Thoracic aorta (tissue), 2 donors: ENCODE data around the gene CCDC74B. TPM values are rescaled to one million over a fixed set of nuclear protein-coding genes. Genes with fewer than 3 reads are reported as not detected.
"Not testable (repeated sequence)": the region's sequence is repeated elsewhere in the genome, so short reads cannot be mapped to it uniquely, and the experiment has no call there.

Experiments used
- ATAC-seq: fragments of 150-250 bp; one replicate; pipeline ENCODE4 v1.8.0; 2017; ENCODE audit warnings: low read depth; ENCODE audit not compliant: insufficient number of reproducible peaks, low FRiP score
- DNase-seq: peaks from one replicate; pipeline ENCODE4 v3.0.0-alpha.2; 2020; ENCODE audit warnings: low spot score
- H3K27ac ChIP-seq, 2 donors: fragments of 200-600 bp; sonication (generic); 1 replicate in 1 of 2; 2 replicates in 1 of 2; pipeline ENCODE4 v1.5.1; 2016; ENCODE audit warnings: mild to moderate bottlenecking in 2 of 2, moderate library complexity in 2 of 2
- H3K27me3 ChIP-seq: fragments of 200-600 bp; sonication (generic); replicated peaks from 2 replicates; pipeline ENCODE4 v1.6.0; 2016; ENCODE audit warnings: mild to moderate bottlenecking; ENCODE audit not compliant: insufficient read depth
- H3K36me3 ChIP-seq: fragments of 200-600 bp; sonication (generic); one replicate; pipeline ENCODE4 v1.5.1; 2016
- H3K4me1 ChIP-seq, 2 donors: fragments of 200-600 bp; sonication (generic); 1 replicate in 1 of 2; 2 replicates in 1 of 2; pipeline versions ENCODE4 v1.5.1 to v1.6.0; 2016; ENCODE audit warnings: low read depth in 2 of 2, mild to moderate bottlenecking in 1 of 2; ENCODE audit not compliant: control insufficient read depth in 1 of 2
- H3K4me3 ChIP-seq: fragments of 200-600 bp; sonication (generic); 2 replicates; pipeline ENCODE4 v1.5.1; 2016; ENCODE audit warnings: mild to moderate bottlenecking
- H3K9me3 ChIP-seq: fragments of 200-600 bp; sonication (generic); 2 replicates; pipeline ENCODE4 v1.5.1; 2016
- CTCF ChIP-seq: fragments of 200-600 bp; sonication (generic); IDR thresholded peaks from one replicate; pipeline ENCODE4 v1.5.1; 2019; ENCODE audit warnings: antibody characterized with exemption
- total RNA-seq, 2 donors: library from RNA; depleted of rRNA; stranded (reverse); fragments of >200 nt; gene quantifications; one replicate each; pipeline versions ENCODE4 v1.1.0 to v1.2.3, GENCODE V29; 2016

The CCDC74B gene
- total RNA-seq, 2 donors from 2014 or later, result 2.0 to 12.4 TPM

GRCh38 chr2:130152816-130153595 lies 8.1 kb upstream of the CCDC74B start:
- DNase-seq (no peak), ATAC-seq (no peak)
- TF ChIP-seq CTCF, result no peak
- Histone ChIP-seq H3K27me3 (no peaks in the 10 kb centered on the region), H3K27ac (no peak overlapping the region), H3K9me3 (no peaks in the 10 kb centered on the region), H3K36me3 (peaks cover 17% of the 10 kb centered on the region), H3K4me3 (no peak overlapping the region), H3K4me1 (no peaks in the 10 kb centered on the region)

GRCh38 chr2:130152136-130152815 lies 7.4 kb upstream of the CCDC74B start:
- not testable (repeated sequence) for H3K9me3 ChIP-seq, H3K4me1 ChIP-seq, DNase-seq, H3K4me3 ChIP-seq, H3K27ac ChIP-seq, ATAC-seq, H3K27me3 ChIP-seq
- peaks cover 17% of the 10 kb centered on the region for H3K36me3 ChIP-seq

- H3K36me3 ChIP-seq, result peaks cover 17% of the 10 kb centered on the region
- DNase-seq, result not testable (repeated sequence)
These were observed 6.2 kb upstream of the CCDC74B start for GRCh38 chr2:130151145-130151512.

GRCh38 chr2:130150181-130151144 lies 5.6 kb upstream of the CCDC74B start:
- H3K4me3 ChIP-seq, result no peak overlapping the region
- TF ChIP-seq CTCF, result no peak
- H3K27me3 ChIP-seq, result no peaks in the 10 kb centered on the region
- H3K4me1 ChIP-seq, result no peaks in the 10 kb centered on the region
- H3K36me3 ChIP-seq, result peaks cover 17% of the 10 kb centered on the region
- no peak overlapping the region for H3K27ac ChIP-seq
- DNase-seq (no peak), ATAC-seq (no peak)
- no peaks in the 10 kb centered on the region for H3K9me3 ChIP-seq

More at GRCh38 chr2:130151145-130151512, 6.2 kb upstream of the CCDC74B start:
- not testable (repeated sequence) for ATAC-seq, H3K4me3 ChIP-seq, H3K9me3 ChIP-seq, H3K27me3 ChIP-seq, H3K27ac ChIP-seq, H3K4me1 ChIP-seq

GRCh38 chr2:130148515-130148914 lies 3.6 kb upstream of the CCDC74B start:
- not testable (repeated sequence) for H3K27me3 ChIP-seq, H3K4me3 ChIP-seq, DNase-seq, H3K9me3 ChIP-seq, ATAC-seq, H3K36me3 ChIP-seq, H3K27ac ChIP-seq, H3K4me1 ChIP-seq

GRCh38 chr2:130143266-130144039 lies 1.5 kb downstream of the CCDC74B start:
- H3K27me3 ChIP-seq, H3K27ac ChIP-seq, H3K36me3 ChIP-seq, DNase-seq, ATAC-seq, H3K4me3 ChIP-seq, H3K4me1 ChIP-seq, H3K9me3 ChIP-seq: not testable (repeated sequence)

GRCh38 chr2:130142396-130143265 lies 2.3 kb downstream of the CCDC74B start:
- not testable (repeated sequence) for H3K9me3 ChIP-seq, H3K27ac ChIP-seq, ATAC-seq, H3K27me3 ChIP-seq, H3K4me1 ChIP-seq, H3K36me3 ChIP-seq, DNase-seq, H3K4me3 ChIP-seq

GRCh38 chr2:130141645-130142370 lies 3.1 kb downstream of the CCDC74B start:
- ATAC-seq, H3K36me3 ChIP-seq, H3K27ac ChIP-seq, H3K27me3 ChIP-seq, H3K9me3 ChIP-seq, H3K4me1 ChIP-seq, H3K4me3 ChIP-seq, DNase-seq: not testable (repeated sequence)
